Neural progenitor cell (in vitro differentiated cells): ENCODE measurements around the gene RHOG. TPM values are rescaled to one million over a fixed set of nuclear protein-coding genes. Genes with fewer than 3 reads are reported as not detected.

Experiments used
- DNase-seq: peaks from one replicate; pipeline ENCODE4 v3.0.0-alpha.2; 2016; ENCODE audit warnings: low spot score
- H2AFZ ChIP-seq: fragments of 200-600 bp; sonication (generic); replicated peaks from 2 replicates; pipeline ENCODE4 v1.6.1; 2016; ENCODE audit warnings: antibody characterized with exemption
- H3F3A ChIP-seq: fragments of 200-600 bp; sonication (generic); 2 replicates; pipeline ENCODE4 v1.6.1; 2016; ENCODE audit warnings: antibody characterized with exemption, low read depth
- H3K27ac ChIP-seq: fragments of 200-600 bp; sonication (generic); 2 replicates; pipeline ENCODE4 v1.5.1; 2016; ENCODE audit warnings: mild to moderate bottlenecking
- H3K27me3 ChIP-seq: fragments of 200-600 bp; sonication (generic); 2 replicates; pipeline ENCODE4 v1.6.1; 2016; ENCODE audit warnings: mild to moderate bottlenecking, moderate library complexity
- H3K36me3 ChIP-seq: fragments of 200-600 bp; sonication (generic); 2 replicates; pipeline ENCODE4 v1.5.1; 2016
- H3K4me1 ChIP-seq: fragments of 200-600 bp; sonication (generic); 2 replicates; pipeline ENCODE4 v1.6.1; 2016; ENCODE audit warnings: mixed run types
- H3K4me2 ChIP-seq: fragments of 200-600 bp; sonication (generic); 2 replicates; pipeline ENCODE4 v1.6.1; 2016
- H3K4me3 ChIP-seq: fragments of 200-600 bp; sonication (generic); 2 replicates; pipeline ENCODE4 v1.5.1; 2016
- H3K79me2 ChIP-seq: fragments of 200-600 bp; sonication (generic); 2 replicates; pipeline ENCODE4 v1.6.1; 2016; ENCODE audit warnings: low read depth
- H3K9ac ChIP-seq: fragments of 200-600 bp; sonication (generic); 2 replicates; pipeline ENCODE4 v1.6.1; 2016
- H3K9me3 ChIP-seq: fragments of 200-600 bp; sonication (generic); 2 replicates; pipeline ENCODE4 v1.5.1; 2016; ENCODE audit warnings: low read depth
- H4K20me1 ChIP-seq: fragments of 200-600 bp; sonication (generic); 2 replicates; pipeline ENCODE4 v1.6.1; 2016; ENCODE audit warnings: low read depth
- H3K27ac Mint-ChIP-seq: 3 replicates; pipeline ENCODE4 v1.8.0; 2021; ENCODE audit warnings: mixed read lengths
- H3K27me3 Mint-ChIP-seq: 2 replicates; pipeline ENCODE4 v1.8.0; 2022; ENCODE audit warnings: low read depth, mild to moderate bottlenecking, inconsistent platforms, moderate library complexity, mixed read lengths; ENCODE audit not compliant: insufficient read depth
- H3K36me3 Mint-ChIP-seq: 3 replicates; pipeline ENCODE4 v1.8.0; 2021; ENCODE audit warnings: mixed read lengths
- H3K4me1 Mint-ChIP-seq: 3 replicates; pipeline ENCODE4 v1.8.0; 2021; ENCODE audit warnings: mixed read lengths
- H3K4me3 Mint-ChIP-seq: 3 replicates; pipeline ENCODE4 v1.8.0; 2021; ENCODE audit warnings: mild to moderate bottlenecking, moderate library complexity, mixed read lengths
- H3K9me3 Mint-ChIP-seq: 3 replicates; pipeline ENCODE4 v1.8.0; 2020; ENCODE audit warnings: mixed read lengths
- CTCF ChIP-seq: fragments of 200-600 bp; sonication (generic); IDR thresholded peaks from 2 replicates; pipeline ENCODE4 v1.5.1; 2017; ENCODE audit warnings: antibody characterized with exemption, mild to moderate bottlenecking
- EZH2 ChIP-seq: fragments of 200-600 bp; sonication (generic); IDR thresholded peaks from 2 replicates; pipeline ENCODE4 v1.6.1; 2017; ENCODE audit warnings: antibody characterized with exemption, mild to moderate bottlenecking, moderate library complexity
- EZH2phosphoT487 ChIP-seq: fragments of 200-600 bp; sonication (generic); IDR thresholded peaks from 2 replicates; pipeline ENCODE4 v1.6.1; 2017; ENCODE audit warnings: antibody characterized with exemption
- total RNA-seq: library from RNA; depleted of rRNA; stranded (reverse); fragments of >200 nt; gene quantifications from 2 replicates; pipeline ENCODE4 v1.2.3, GENCODE V29; 2015; ENCODE audit warnings: low replicate concordance

Gene RHOG
- total RNA-seq, 1 donor from 2014 or later, result 5.9 TPM

GRCh38 chr11:3838504-3838903 is 2.3 kb downstream of the RHOG start:
- Mint-ChIP-seq H3K27ac (no peak overlapping the region), H3K9me3 (no peaks in the 10 kb centered on the region), H3K27me3 (no peaks in the 10 kb centered on the region), H3K36me3 (peaks cover 17% of the 10 kb centered on the region), H3K4me3 (peak overlapping the region; percentile 91), H3K4me1 (peaks cover 32% of the 10 kb centered on the region)
- Histone ChIP-seq H3K27me3 (no peaks in the 10 kb centered on the region), H4K20me1 (peaks cover 61% of the 10 kb centered on the region), H3K9ac (no peak overlapping the region), H3K9me3 (no peaks in the 10 kb centered on the region), H2AFZ (no peak overlapping the region), H3K36me3 (no peaks in the 10 kb centered on the region), H3K4me1 (peaks cover 7% of the 10 kb centered on the region), H3K4me2 (no peak overlapping the region), H3K27ac (no peak overlapping the region), H3K79me2 (peaks cover 74% of the 10 kb centered on the region), H3K4me3 (no peak overlapping the region), H3F3A (peaks cover 6% of the 10 kb centered on the region)
- TF ChIP-seq CTCF (no peak), EZH2 (no peak), EZH2phosphoT487 (no peak)
- no peak for DNase-seq

- H3K4me2 ChIP-seq, result no peak overlapping the region
- no peak overlapping the region for H2AFZ ChIP-seq
- no peak for DNase-seq
- H4K20me1 ChIP-seq, result peaks cover 68% of the 10 kb centered on the region
- no peaks in the 10 kb centered on the region for H3K27me3 ChIP-seq
- H3K9me3 Mint-ChIP-seq, result no peaks in the 10 kb centered on the region
- H3K9ac ChIP-seq, result no peak overlapping the region
- TF ChIP-seq EZH2 (no peak), CTCF (no peak), EZH2phosphoT487 (no peak)
- H3K27me3 Mint-ChIP-seq, result no peaks in the 10 kb centered on the region
- H3K36me3 ChIP-seq, result no peaks in the 10 kb centered on the region
- peaks cover 32% of the 10 kb centered on the region for H3K4me1 Mint-ChIP-seq
- H3K4me1 ChIP-seq, result peaks cover 7% of the 10 kb centered on the region
- H3K4me3 Mint-ChIP-seq, result no peak overlapping the region
- no peak overlapping the region for H3K4me3 ChIP-seq
- H3K27ac ChIP-seq, result no peak overlapping the region
- H3K79me2 ChIP-seq, result peaks cover 76% of the 10 kb centered on the region
- H3K9me3 ChIP-seq, result no peaks in the 10 kb centered on the region
- peaks cover 6% of the 10 kb centered on the region for H3F3A ChIP-seq
- peaks cover 17% of the 10 kb centered on the region for H3K36me3 Mint-ChIP-seq
- H3K27ac Mint-ChIP-seq, result no peak overlapping the region
Measured at GRCh38 chr11:3837793-3838192, 3.0 kb downstream of the RHOG start.

- Mint-ChIP-seq H3K27ac (no peak overlapping the region), H3K4me1 (peaks cover 30% of the 10 kb centered on the region), H3K27me3 (no peaks in the 10 kb centered on the region), H3K36me3 (peaks cover 17% of the 10 kb centered on the region), H3K9me3 (no peaks in the 10 kb centered on the region), H3K4me3 (no peak overlapping the region)
- H3K4me3 ChIP-seq, result no peak overlapping the region
- peaks cover 6% of the 10 kb centered on the region for H3F3A ChIP-seq
- no peaks in the 10 kb centered on the region for H3K9me3 ChIP-seq
- TF ChIP-seq EZH2phosphoT487 (no peak), EZH2 (no peak)
- no peaks in the 10 kb centered on the region for H3K36me3 ChIP-seq
- peaks cover 77% of the 10 kb centered on the region for H4K20me1 ChIP-seq
- peaks cover 85% of the 10 kb centered on the region for H3K79me2 ChIP-seq
- H3K4me2 ChIP-seq, result no peak overlapping the region
- H3K27ac ChIP-seq, result no peak overlapping the region
- H3K27me3 ChIP-seq, result no peaks in the 10 kb centered on the region
- peaks cover 7% of the 10 kb centered on the region for H3K4me1 ChIP-seq
- no peak for DNase-seq
- no peak overlapping the region for H2AFZ ChIP-seq
- H3K9ac ChIP-seq, result no peak overlapping the region
Measured at GRCh38 chr11:3836903-3837302, 3.9 kb downstream of the RHOG start.

GRCh38 chr11:3835751-3836150 is 5.0 kb downstream of the RHOG start:
- no peak overlapping the region for H3K4me2 ChIP-seq
- H3F3A ChIP-seq, result peaks cover 6% of the 10 kb centered on the region
- H3K4me1 ChIP-seq, result peaks cover 7% of the 10 kb centered on the region
- Mint-ChIP-seq H3K9me3 (no peaks in the 10 kb centered on the region), H3K36me3 (peaks cover 24% of the 10 kb centered on the region), H3K27me3 (peaks cover 2% of the 10 kb centered on the region), H3K4me3 (no peak overlapping the region), H3K27ac (no peak overlapping the region), H3K4me1 (peaks cover 31% of the 10 kb centered on the region)
- TF ChIP-seq EZH2phosphoT487, result no peak
- no peak for TF ChIP-seq CTCF
- TF ChIP-seq EZH2, result no peak
- no peak overlapping the region for H3K9ac ChIP-seq
- H3K79me2 ChIP-seq, result peaks cover 85% of the 10 kb centered on the region
- no peak overlapping the region for H3K27ac ChIP-seq
- no peaks in the 10 kb centered on the region for H3K9me3 ChIP-seq
- H2AFZ ChIP-seq, result no peak overlapping the region
- peaks cover 84% of the 10 kb centered on the region for H4K20me1 ChIP-seq
- H3K4me3 ChIP-seq, result no peak overlapping the region
- DNase-seq, result no peak
- H3K36me3 ChIP-seq, result no peaks in the 10 kb centered on the region
- no peaks in the 10 kb centered on the region for H3K27me3 ChIP-seq
